ENCODE data around the gene PITX1.

Gene PITX1

GRCh38 chr5:135053989-135054388, 20.0 kb upstream of the PITX1 start:
- H3K27me3 ChIP-seq (replicated peaks; ENCODE audit: insufficient read depth, low read length) = no peaks in the 10 kb centered on the region
- H3F3A ChIP-seq (ENCODE audit: insufficient read depth, low read length) = peaks cover 4% of the 10 kb centered on the region; the same call in 1 of the 2 replicates
- peak overlapping the region; percentile 71 for H2AFZ ChIP-seq (ENCODE audit: low read length)
- peaks cover 25% of the 10 kb centered on the region for H3K4me1 ChIP-seq (ENCODE audit: low read length)
- peak overlapping the region; percentile 77 for H3K4me2 ChIP-seq (ENCODE audit: low read depth, low read length)
- H3K27ac ChIP-seq (ENCODE audit: low read length) = peak overlapping the region; percentile 75
- no peaks in the 10 kb centered on the region for H3K36me3 ChIP-seq (replicated peaks; ENCODE audit: insufficient read depth, low read length)
- H3K4me3 ChIP-seq (ENCODE audit: low read length) = peak overlapping the region; percentile 32; the same call in 1 of the 2 replicates
- no peaks in the 10 kb centered on the region for H3K9me2 ChIP-seq (replicated peaks; ENCODE audit: insufficient read depth, low read length)
- H3K9ac ChIP-seq (ENCODE audit: low read length) = peak overlapping the region; percentile 42; the same call in 1 of the 2 replicates
- no peaks in the 10 kb centered on the region for H3K9me3 ChIP-seq (replicated peaks; ENCODE audit: insufficient read depth, low read length)
- H4K20me1 ChIP-seq (ENCODE audit: insufficient read depth, low read length) = no peaks in the 10 kb centered on the region
- DNase-seq = no peak
- no peaks in the 10 kb centered on the region for H3K79me2 ChIP-seq (ENCODE audit: low read length)
- TF ChIP-seq EZH2 (optimal IDR thresholded peaks at IDR 0.05; ENCODE audit: low read depth, low read length) (no peak), EZH2phosphoT487 (IDR thresholded peaks at IDR 0.05; ENCODE audit: low read length) (no peak), CTCF (IDR thresholded peaks at IDR 0.05; ENCODE audit: low read length) (no peak)

DNA sequence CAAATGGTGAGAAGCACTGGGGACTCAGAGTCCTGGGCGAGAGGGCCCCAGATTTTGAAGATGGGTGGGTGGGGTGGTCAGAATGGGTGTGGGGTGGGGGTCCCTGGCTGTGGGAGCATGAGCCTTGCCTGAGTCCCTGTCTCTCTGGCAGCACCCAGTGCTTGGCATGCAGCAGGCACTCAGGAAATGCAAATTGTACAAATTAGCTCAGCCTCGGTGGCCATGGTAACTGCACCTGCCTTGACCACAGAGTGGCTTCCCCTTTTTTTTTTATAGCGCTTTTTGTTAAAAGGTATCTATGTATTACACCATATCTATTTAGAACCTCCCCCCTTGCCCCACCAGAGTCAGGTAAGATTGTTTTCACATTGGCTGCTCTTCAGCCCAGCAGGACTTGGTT, 19.2 kb upstream of the PITX1 start:
- Histone ChIP-seq H3K27ac (ENCODE audit: low read length) (peak overlapping the region; percentile 75), H3K79me2 (ENCODE audit: low read length) (no peaks in the 10 kb centered on the region), H3K36me3 (replicated peaks; ENCODE audit: insufficient read depth, low read length) (no peaks in the 10 kb centered on the region), H3K9ac (ENCODE audit: low read length) (peak overlapping the region; percentile 57), H3K9me3 (replicated peaks; ENCODE audit: insufficient read depth, low read length) (no peaks in the 10 kb centered on the region), H3K4me2 (ENCODE audit: low read depth, low read length) (peak overlapping the region; percentile 77), H3K4me1 (ENCODE audit: low read length) (peaks cover 25% of the 10 kb centered on the region), H3F3A (ENCODE audit: insufficient read depth, low read length) (peaks cover 4% of the 10 kb centered on the region; the same call in 1 of the 2 replicates), H3K4me3 (ENCODE audit: low read length) (peak overlapping the region; percentile 32; the same call in 1 of the 2 replicates), H3K9me2 (replicated peaks; ENCODE audit: insufficient read depth, low read length) (no peaks in the 10 kb centered on the region), H2AFZ (ENCODE audit: low read length) (peak overlapping the region; percentile 71), H3K27me3 (replicated peaks; ENCODE audit: insufficient read depth, low read length) (no peaks in the 10 kb centered on the region), H4K20me1 (ENCODE audit: insufficient read depth, low read length) (no peaks in the 10 kb centered on the region)
- TF ChIP-seq EZH2phosphoT487 (IDR thresholded peaks at IDR 0.05; ENCODE audit: low read length) (no peak), CTCF (IDR thresholded peaks at IDR 0.05; ENCODE audit: low read length) (peak; percentile 15; the same call in 1 of the 2 replicates), EZH2 (optimal IDR thresholded peaks at IDR 0.05; ENCODE audit: low read depth, low read length) (no peak)
- peak; percentile 93 for DNase-seq

DNA sequence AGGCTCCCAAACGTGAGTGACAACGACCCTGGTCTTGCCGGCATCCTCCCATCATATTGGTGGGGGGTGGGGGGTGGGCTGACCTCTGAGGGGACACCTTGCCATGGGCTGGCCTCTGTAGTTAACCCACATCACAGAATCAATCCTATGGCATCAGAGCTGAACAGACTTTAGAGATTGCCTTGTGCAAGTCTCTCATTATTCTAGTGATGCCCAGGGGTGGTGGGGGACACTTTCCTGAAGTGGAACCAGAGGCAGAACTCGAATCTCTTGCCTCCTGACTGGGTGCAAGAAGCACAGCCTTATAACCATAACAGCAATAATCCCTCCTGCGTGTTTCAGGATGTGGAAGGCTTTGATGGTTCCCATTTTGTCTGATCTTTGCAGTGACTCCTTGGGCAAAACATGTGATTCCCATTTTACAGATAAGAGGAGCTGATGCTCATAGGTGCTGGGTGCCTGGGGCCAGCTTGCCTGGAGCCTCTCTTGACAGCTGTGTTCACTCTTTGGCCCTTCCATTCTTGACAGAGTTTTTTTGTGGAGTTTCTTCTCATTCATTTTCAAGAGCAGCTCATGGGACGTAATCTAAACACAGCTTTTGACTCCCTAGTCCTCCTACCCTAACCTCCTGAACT, 18.6 kb upstream of the PITX1 start:
- no peak for TF ChIP-seq CTCF (IDR thresholded peaks at IDR 0.05; ENCODE audit: low read length)
- no peak for TF ChIP-seq EZH2phosphoT487 (IDR thresholded peaks at IDR 0.05; ENCODE audit: low read length)
- no peak for TF ChIP-seq EZH2 (optimal IDR thresholded peaks at IDR 0.05; ENCODE audit: low read depth, low read length)
- H3K4me2 ChIP-seq (ENCODE audit: low read depth, low read length) = peak overlapping the region; percentile 77
- H3F3A ChIP-seq (ENCODE audit: insufficient read depth, low read length) = peaks cover 4% of the 10 kb centered on the region; the same call in 1 of the 2 replicates
- no peaks in the 10 kb centered on the region for H3K9me3 ChIP-seq (replicated peaks; ENCODE audit: insufficient read depth, low read length)
- H4K20me1 ChIP-seq (ENCODE audit: insufficient read depth, low read length) = no peaks in the 10 kb centered on the region
- H2AFZ ChIP-seq (ENCODE audit: low read length) = peak overlapping the region; percentile 41; the same call in 1 of the 2 replicates
- H3K4me1 ChIP-seq (ENCODE audit: low read length) = peaks cover 25% of the 10 kb centered on the region
- peak overlapping the region; percentile 57 for H3K9ac ChIP-seq (ENCODE audit: low read length)
- H3K79me2 ChIP-seq (ENCODE audit: low read length) = no peaks in the 10 kb centered on the region
- peak overlapping the region; percentile 75; the same call in 1 of the 2 replicates for H3K27ac ChIP-seq (ENCODE audit: low read length)
- H3K27me3 ChIP-seq (replicated peaks; ENCODE audit: insufficient read depth, low read length) = no peaks in the 10 kb centered on the region
- H3K36me3 ChIP-seq (replicated peaks; ENCODE audit: insufficient read depth, low read length) = no peaks in the 10 kb centered on the region
- H3K9me2 ChIP-seq (replicated peaks; ENCODE audit: insufficient read depth, low read length) = no peaks in the 10 kb centered on the region
- DNase-seq = no peak
- H3K4me3 ChIP-seq (ENCODE audit: low read length) = peak overlapping the region; percentile 25; the same call in 1 of the 2 replicates

All from MM.1S (cell line).